ENCODE measurements around the gene MAP7D2. TPM values are rescaled to one million over a fixed set of nuclear protein-coding genes. Genes with fewer than 3 reads are reported as not detected.
A peak's percentile ranks its signal among the peaks of the same experiment; 100 is the strongest.

The MAP7D2 gene
- total RNA-seq, 1 experiment from 2014 or later, result 7.6 TPM

DNA sequence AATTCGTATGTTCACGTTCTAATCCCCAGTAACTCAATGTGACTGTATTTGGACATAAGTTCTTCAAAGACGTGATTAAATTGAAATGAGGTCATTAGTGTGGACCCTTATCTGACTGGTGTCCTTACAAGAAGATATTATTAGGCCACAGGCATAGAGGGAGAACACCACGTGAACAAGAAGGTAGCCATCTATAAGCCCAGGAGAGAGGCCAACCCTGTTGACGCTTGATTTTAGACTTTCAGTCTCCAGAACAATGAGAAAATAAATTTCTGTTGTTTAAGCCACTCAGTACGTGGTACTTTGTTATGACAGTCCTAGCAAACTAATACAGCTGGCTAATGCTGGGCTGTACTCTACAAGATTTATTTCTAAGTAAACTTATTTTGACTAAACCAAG lies 26.4 kb upstream of the MAP7D2 start:
- POLR2A ChIA-PET, result no interaction called here
- in situ Hi-C loops (cut with HindIII; ENCODE audit: low pct_unique_long_range_greater_than_20kb, low sequenced_read_pairs), result no loop called here
- no peaks in the 10 kb centered on the region for H3K27me3 ChIP-seq (ENCODE audit: control insufficient read depth, insufficient read depth, low read length)

DNA sequence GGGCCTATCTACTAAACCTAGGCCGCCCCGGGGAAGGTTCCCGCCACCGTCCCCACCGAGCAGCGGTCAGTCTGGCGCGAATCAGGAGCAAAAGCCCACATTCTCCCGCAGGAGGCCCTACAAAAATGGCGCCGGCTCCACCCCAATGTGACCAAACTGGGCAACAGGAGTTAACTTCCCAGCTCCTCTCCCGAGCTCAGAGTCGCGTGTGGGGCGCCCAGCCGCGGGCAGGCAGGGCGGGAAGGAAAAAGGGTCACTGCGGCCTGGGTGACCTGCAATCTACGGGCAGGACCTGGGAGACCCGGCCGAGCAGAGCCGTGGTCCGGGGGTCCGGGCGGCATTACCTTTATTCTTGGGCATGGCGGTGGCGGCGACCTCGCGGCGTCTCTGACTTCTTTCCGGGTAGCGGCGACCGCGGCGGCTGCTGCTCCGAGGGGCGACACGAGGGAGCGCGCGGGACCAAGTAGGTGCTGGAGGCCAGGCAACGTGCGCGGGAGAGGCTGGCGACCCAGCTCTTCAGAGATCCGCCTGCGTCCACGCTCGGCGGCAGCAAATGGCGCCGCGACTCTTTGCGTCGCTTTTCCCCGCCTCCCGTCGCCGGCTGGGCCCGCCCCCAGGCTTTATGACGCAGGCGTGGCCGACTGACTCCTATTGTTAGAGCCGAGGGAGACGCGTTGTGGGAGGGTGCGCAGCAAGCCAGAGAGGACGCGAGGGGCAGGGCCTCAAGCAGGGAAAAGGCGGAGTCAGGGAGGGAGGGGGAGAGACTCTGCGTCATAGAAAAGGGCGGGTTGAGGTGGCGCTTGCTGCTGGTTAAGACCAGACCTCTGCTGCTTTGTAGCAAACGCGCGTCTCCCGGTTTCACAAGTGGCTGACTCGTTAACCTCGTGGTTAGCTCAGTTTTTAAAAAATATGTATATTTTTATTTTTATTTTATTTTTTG lies 24.8 kb upstream of the MAP7D2 start, which contains the start of gene EIF1AX:
Gene EIF1AX (minus strand): TSS at position 558 of the 940 bp plus-strand sequence. CDS start 198 bp downstream, at position 360.
- Histone ChIP-seq H3K4me3 (ENCODE audit: low read depth in 2 of 2, low read length in 2 of 2) (peak within 1 kb of the TSS; percentile 69 to 77), H3K36me3 (ENCODE audit: control insufficient read depth, insufficient read depth, low read length) (no peaks in the 10 kb centered on the region; the same call in 1 of the 2 replicates), H3K27me3 (ENCODE audit: control insufficient read depth, insufficient read depth, low read length) (no peaks in the 10 kb centered on the region), H3K4me1 (ENCODE audit: control insufficient read depth, insufficient read depth, low read length) (peaks cover 4% of the 10 kb centered on the region; the same call in 1 of the 2 replicates), H3K9me3 (ENCODE audit: control insufficient read depth, insufficient read depth, low read depth, low read length) (no peaks in the 10 kb centered on the region), H3K27ac (ENCODE audit: low read length) (peak within 1 kb of the TSS; percentile 76)
- TF ChIP-seq, protein P1, sequence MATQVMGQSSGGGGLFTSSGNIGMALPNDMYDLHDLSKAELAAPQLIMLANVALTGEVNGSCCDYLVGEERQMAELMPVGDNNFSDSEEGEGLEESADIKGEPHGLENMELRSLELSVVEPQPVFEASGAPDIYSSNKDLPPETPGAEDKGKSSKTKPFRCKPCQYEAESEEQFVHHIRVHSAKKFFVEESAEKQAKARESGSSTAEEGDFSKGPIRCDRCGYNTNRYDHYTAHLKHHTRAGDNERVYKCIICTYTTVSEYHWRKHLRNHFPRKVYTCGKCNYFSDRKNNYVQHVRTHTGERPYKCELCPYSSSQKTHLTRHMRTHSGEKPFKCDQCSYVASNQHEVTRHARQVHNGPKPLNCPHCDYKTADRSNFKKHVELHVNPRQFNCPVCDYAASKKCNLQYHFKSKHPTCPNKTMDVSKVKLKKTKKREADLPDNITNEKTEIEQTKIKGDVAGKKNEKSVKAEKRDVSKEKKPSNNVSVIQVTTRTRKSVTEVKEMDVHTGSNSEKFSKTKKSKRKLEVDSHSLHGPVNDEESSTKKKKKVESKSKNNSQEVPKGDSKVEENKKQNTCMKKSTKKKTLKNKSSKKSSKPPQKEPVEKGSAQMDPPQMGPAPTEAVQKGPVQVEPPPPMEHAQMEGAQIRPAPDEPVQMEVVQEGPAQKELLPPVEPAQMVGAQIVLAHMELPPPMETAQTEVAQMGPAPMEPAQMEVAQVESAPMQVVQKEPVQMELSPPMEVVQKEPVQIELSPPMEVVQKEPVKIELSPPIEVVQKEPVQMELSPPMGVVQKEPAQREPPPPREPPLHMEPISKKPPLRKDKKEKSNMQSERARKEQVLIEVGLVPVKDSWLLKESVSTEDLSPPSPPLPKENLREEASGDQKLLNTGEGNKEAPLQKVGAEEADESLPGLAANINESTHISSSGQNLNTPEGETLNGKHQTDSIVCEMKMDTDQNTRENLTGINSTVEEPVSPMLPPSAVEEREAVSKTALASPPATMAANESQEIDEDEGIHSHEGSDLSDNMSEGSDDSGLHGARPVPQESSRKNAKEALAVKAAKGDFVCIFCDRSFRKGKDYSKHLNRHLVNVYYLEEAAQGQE (IDR thresholded peaks at IDR 0.05; ENCODE audit: insufficient read depth in 1 of 2, low read depth in 2 of 2, low read length in 1 of 2), result no peak
- TF ChIP-seq, protein P2, sequence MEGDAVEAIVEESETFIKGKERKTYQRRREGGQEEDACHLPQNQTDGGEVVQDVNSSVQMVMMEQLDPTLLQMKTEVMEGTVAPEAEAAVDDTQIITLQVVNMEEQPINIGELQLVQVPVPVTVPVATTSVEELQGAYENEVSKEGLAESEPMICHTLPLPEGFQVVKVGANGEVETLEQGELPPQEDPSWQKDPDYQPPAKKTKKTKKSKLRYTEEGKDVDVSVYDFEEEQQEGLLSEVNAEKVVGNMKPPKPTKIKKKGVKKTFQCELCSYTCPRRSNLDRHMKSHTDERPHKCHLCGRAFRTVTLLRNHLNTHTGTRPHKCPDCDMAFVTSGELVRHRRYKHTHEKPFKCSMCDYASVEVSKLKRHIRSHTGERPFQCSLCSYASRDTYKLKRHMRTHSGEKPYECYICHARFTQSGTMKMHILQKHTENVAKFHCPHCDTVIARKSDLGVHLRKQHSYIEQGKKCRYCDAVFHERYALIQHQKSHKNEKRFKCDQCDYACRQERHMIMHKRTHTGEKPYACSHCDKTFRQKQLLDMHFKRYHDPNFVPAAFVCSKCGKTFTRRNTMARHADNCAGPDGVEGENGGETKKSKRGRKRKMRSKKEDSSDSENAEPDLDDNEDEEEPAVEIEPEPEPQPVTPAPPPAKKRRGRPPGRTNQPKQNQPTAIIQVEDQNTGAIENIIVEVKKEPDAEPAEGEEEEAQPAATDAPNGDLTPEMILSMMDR (IDR thresholded peaks at IDR 0.05), result no peak
- peak; percentile 79 for TF ChIP-seq TCF7L2 (IDR thresholded peaks at IDR 0.05; ENCODE audit: low read depth, low read length)
- TF ChIP-seq POLR2AphosphoS5 (IDR thresholded peaks at IDR 0.05; ENCODE audit: low read depth, low read length), result no peak
- TF ChIP-seq SIN3A (IDR thresholded peaks at IDR 0.05; ENCODE audit: borderline replicate concordance, insufficient read depth, low read depth, low read length), result 0 out of 2 replicates have a peak, but pooled peaks have one; percentile 45
- no TSS peak for BruUV-seq (replicated peaks)
- in situ Hi-C loops (cut with HindIII; ENCODE audit: low pct_unique_long_range_greater_than_20kb, low sequenced_read_pairs) (no loop called here), intact Hi-C loops (cut with micrococcal nuclease; ENCODE audit: unreplicated experiment) (no loop called here)
- ChIA-PET CTCF (no interaction called here), POLR2A (no interaction called here)
- ATAC-seq (peak; percentile 99), DNase-seq (ENCODE audit: low read depth, low spot score) (peak; percentile 71)

More for the DNA sequence above, 26.4 kb upstream of the MAP7D2 start:
- no peak overlapping the region for H3K4me3 ChIP-seq (ENCODE audit: low read depth in 2 of 2, low read length in 2 of 2)
- intact Hi-C loops (cut with micrococcal nuclease; ENCODE audit: unreplicated experiment), result no loop called here
- no peaks in the 10 kb centered on the region; the same call in 1 of the 2 replicates for H3K36me3 ChIP-seq (ENCODE audit: control insufficient read depth, insufficient read depth, low read length)
- no peak overlapping the region for H3K27ac ChIP-seq (ENCODE audit: low read length)
- H3K9me3 ChIP-seq (ENCODE audit: control insufficient read depth, insufficient read depth, low read depth, low read length), result no peaks in the 10 kb centered on the region
- CTCF ChIA-PET, result no interaction called here
- TF ChIP-seq, protein P1 (IDR thresholded peaks at IDR 0.05; ENCODE audit: insufficient read depth in 1 of 2, low read depth in 2 of 2, low read length in 1 of 2), result no peak
- no peak for TF ChIP-seq POLR2AphosphoS5 (IDR thresholded peaks at IDR 0.05; ENCODE audit: low read depth, low read length)
- TF ChIP-seq, protein P2 (IDR thresholded peaks at IDR 0.05), result no peak
- TF ChIP-seq SIN3A (IDR thresholded peaks at IDR 0.05; ENCODE audit: borderline replicate concordance, insufficient read depth, low read depth, low read length), result no peak
- no peak for TF ChIP-seq TCF7L2 (IDR thresholded peaks at IDR 0.05; ENCODE audit: low read depth, low read length)
- peaks cover 4% of the 10 kb centered on the region; the same call in 1 of the 2 replicates for H3K4me1 ChIP-seq (ENCODE audit: control insufficient read depth, insufficient read depth, low read length)
- ATAC-seq (no peak), DNase-seq (ENCODE audit: low read depth, low spot score) (no peak)
- BruUV-seq (replicated peaks), result no TSS peak

All from Panc1 (cell line).